IMR-90 (cell line): ENCODE data around the gene SBF2. TPM values are rescaled to one million over a fixed set of nuclear protein-coding genes. Genes with fewer than 3 reads are reported as not detected.

Experiments
- ATAC-seq: fragments of 200-7000 bp; cut with Tn5 transposase; 2 replicates; pipeline ENCODE4 v1.9.1; 2020; ENCODE audit warnings: low read depth, mild to moderate bottlenecking, moderate library complexity
- BruUV-seq: library from RNA; stranded (reverse); fragments of 400-500 nt; replicated peaks from 2 replicates; lab custom pipeline; 2021; lab: Mats Ljungman, UMichigan
- CTCF ChIA-PET: fragments of 300-600 bp; formaldehyde crosslinking; extraction: SDS; loops from one replicate; lab custom pipeline; 2021; ENCODE audit warnings: antibody characterized with exemption; lab: Yijun Ruan, JAX
- POLR2A ChIA-PET: fragments of 300-600 bp; sonication (Branson Sonifier 250); formaldehyde crosslinking; loops from one replicate; lab custom pipeline; 2022; ENCODE audit warnings: antibody characterized with exemption; ENCODE audit not compliant: unreplicated experiment; lab: Charles Lee
- DNase-seq: peaks from one replicate; pipeline ENCODE4 v3.0.0; 2013
- H2AFZ ChIP-seq: replicated peaks from 2 replicates; pipeline ENCODE3; 2013; ENCODE audit warnings: low read length, mild to moderate bottlenecking; ENCODE audit not compliant: poor library complexity
- H2AK5ac ChIP-seq: 2 replicates; pipeline ENCODE4 v1.6.1; 2013; ENCODE audit warnings: low read depth, low read length, inconsistent platforms
- H2AK9ac ChIP-seq: replicated peaks from 2 replicates; pipeline ENCODE3; 2013; ENCODE audit warnings: mild to moderate bottlenecking, low read depth, low read length, moderate library complexity; ENCODE audit not compliant: poor library complexity
- H2BK120ac ChIP-seq: 2 replicates; pipeline ENCODE4 v1.6.1; 2013; ENCODE audit warnings: low read depth, low read length, inconsistent platforms
- H2BK15ac ChIP-seq: 3 replicates; pipeline ENCODE4 v1.6.1; 2013; ENCODE audit warnings: low read depth, low read length, inconsistent platforms
- H2BK20ac ChIP-seq: 2 replicates; pipeline ENCODE4 v1.6.1; 2013; ENCODE audit warnings: low read depth, mild to moderate bottlenecking, inconsistent platforms, low read length, moderate library complexity
- H2BK5ac ChIP-seq: 2 replicates; pipeline ENCODE4 v1.6.1; 2013; ENCODE audit warnings: mild to moderate bottlenecking, low read depth, low read length, inconsistent platforms; ENCODE audit not compliant: poor library complexity, severe bottlenecking
- H3K14ac ChIP-seq: replicated peaks from 2 replicates; pipeline ENCODE4 v1.6.1; 2013; ENCODE audit warnings: low read depth, low read length, inconsistent platforms
- H3K18ac ChIP-seq: 2 replicates; pipeline ENCODE4 v1.6.1; 2013; ENCODE audit warnings: low read depth, low read length, control low read depth
- H3K23ac ChIP-seq: 2 replicates; pipeline ENCODE4 v1.6.1; 2013; ENCODE audit warnings: low read depth, low read length, inconsistent platforms
- H3K27ac ChIP-seq: 2 replicates; pipeline ENCODE4 v1.5.1; 2013; ENCODE audit warnings: mild to moderate bottlenecking, control low read depth, low read length; ENCODE audit not compliant: insufficient read depth
- H3K27me3 ChIP-seq: 2 replicates; pipeline ENCODE4 v1.6.1; 2013; ENCODE audit warnings: low read length; ENCODE audit not compliant: control insufficient read depth, insufficient read depth
- H3K36me3 ChIP-seq: 2 replicates; pipeline ENCODE4 v1.6.1; 2013; ENCODE audit warnings: low read length, mixed read lengths; ENCODE audit not compliant: control insufficient read depth, insufficient read depth
- H3K4ac ChIP-seq: 2 replicates; pipeline ENCODE4 v1.6.1; 2013; ENCODE audit warnings: low read depth, low read length, inconsistent platforms
- H3K4me1 ChIP-seq: 2 replicates; pipeline ENCODE4 v1.6.1; 2013; ENCODE audit warnings: low read length, mixed read lengths; ENCODE audit not compliant: control insufficient read depth, insufficient read depth
- H3K4me2 ChIP-seq: 2 replicates; pipeline ENCODE4 v1.6.1; 2013; ENCODE audit warnings: low read depth, mild to moderate bottlenecking, control low read depth, low read length, moderate library complexity
- H3K4me3 ChIP-seq: 2 replicates; pipeline ENCODE4 v1.5.1; 2013; ENCODE audit warnings: low read depth, mild to moderate bottlenecking, control low read depth, low read length, moderate library complexity; ENCODE audit not compliant: insufficient read depth
- H3K56ac ChIP-seq: 2 replicates; pipeline ENCODE4 v1.6.1; 2013; ENCODE audit warnings: low read length, inconsistent platforms; ENCODE audit not compliant: insufficient read depth; ENCODE audit errors: extremely low read depth
- H3K79me1 ChIP-seq, 2 experiments: 2 replicates each; pipeline ENCODE4 v1.6.1; 2013; ENCODE audit warnings: low read length in 2 of 2, inconsistent platforms in 1 of 2, low read depth in 1 of 2
- H3K9ac ChIP-seq: 2 replicates; pipeline ENCODE4 v1.6.1; 2013; ENCODE audit warnings: low read depth, low read length, control low read depth
- H3K9me1 ChIP-seq: 2 replicates; pipeline ENCODE4 v1.6.1; 2013; ENCODE audit warnings: low read length, inconsistent platforms; ENCODE audit not compliant: insufficient read depth
- H3K9me3 ChIP-seq: 2 replicates; pipeline ENCODE4 v1.6.1; 2013; ENCODE audit warnings: low read length; ENCODE audit not compliant: control insufficient read depth, insufficient read depth
- H4K20me1 ChIP-seq: 2 replicates; pipeline ENCODE4 v1.6.1; 2013; ENCODE audit warnings: low read length, inconsistent platforms; ENCODE audit not compliant: insufficient read depth
- H4K5ac ChIP-seq: 2 replicates; pipeline ENCODE4 v1.6.1; 2013; ENCODE audit warnings: mild to moderate bottlenecking, low read depth, low read length, control low read depth
- H4K8ac ChIP-seq, 2 experiments: 2 replicates each; pipeline ENCODE4 v1.6.1; 2013; ENCODE audit warnings: low read depth in 2 of 2, low read length in 2 of 2, control low read depth in 1 of 2, inconsistent platforms in 1 of 2
- H4K91ac ChIP-seq: 2 replicates; pipeline ENCODE4 v1.6.1; 2013; ENCODE audit warnings: low read depth, low read length, inconsistent platforms; ENCODE audit not compliant: insufficient read depth
- BHLHE40 ChIP-seq: fragments of 150-350 bp; IDR thresholded peaks from 2 replicates; pipeline ENCODE4 v1.6.1; 2016; ENCODE audit warnings: mild to moderate bottlenecking, low read depth, low read length
- CEBPB ChIP-seq: IDR thresholded peaks from 2 replicates; pipeline ENCODE4 v1.6.1; 2012; ENCODE audit warnings: low read depth, low read length, improper control_type of control experiment
- CHD1 ChIP-seq: IDR thresholded peaks from 2 replicates; pipeline ENCODE4 v1.6.1; 2012; ENCODE audit warnings: low read depth, low read length, improper control_type of control experiment
- FOS ChIP-seq: fragments of 150-350 bp; IDR thresholded peaks from 2 replicates; pipeline ENCODE4 v1.6.1; 2016; ENCODE audit warnings: low read depth, low read length
- MAFK ChIP-seq: IDR thresholded peaks from 2 replicates; pipeline ENCODE4 v1.6.1; 2012; ENCODE audit warnings: low read depth, low read length, improper control_type of control experiment
- MAZ ChIP-seq: IDR thresholded peaks from 2 replicates; pipeline ENCODE4 v1.6.1; 2012; ENCODE audit warnings: low read depth, mild to moderate bottlenecking, low read length, improper control_type of control experiment, moderate library complexity, borderline replicate concordance
- MXI1 ChIP-seq: IDR thresholded peaks from 2 replicates; pipeline ENCODE4 v1.6.1; 2012; ENCODE audit warnings: low read depth, mild to moderate bottlenecking, low read length, moderate library complexity, borderline replicate concordance
- NFE2L2 ChIP-seq: fragments of 150-350 bp; IDR thresholded peaks from 2 replicates; pipeline ENCODE4 v1.6.1; 2016; ENCODE audit warnings: low read depth, mild to moderate bottlenecking, low read length
- RAD21 ChIP-seq: IDR thresholded peaks from 2 replicates; pipeline ENCODE4 v1.6.1; 2012; ENCODE audit warnings: low read length, improper control_type of control experiment
- SMC3 ChIP-seq: fragments of 150-350 bp; IDR thresholded peaks from 2 replicates; pipeline ENCODE4 v1.6.1; 2016; ENCODE audit warnings: low read depth, mild to moderate bottlenecking, antibody characterized with exemption, low read length, moderate library complexity
- WGBS, 2 experiments: methylation state at CpG; one replicate each; pipeline versions ENCODE4 v1.1.5 to v1.1.7; 2013; ENCODE audit warnings: missing lambda C conversion rate in 2 of 2; ENCODE audit not compliant: insufficient read length in 1 of 2; ENCODE audit errors: extremely low coverage in 2 of 2; 5-methylcytosine and 5-hydroxymethylcytosine counted together
- dilution Hi-C: fragments of 300-500 bp; cut with HindIII; formaldehyde crosslinking; loops from one replicate; pipeline ENCODE4 v1.14.3; 2018; ENCODE audit warnings: low sequenced_read_pairs; ENCODE audit not compliant: unreplicated experiment
- in situ Hi-C: fragments of 300-500 bp; cut with MboI; formaldehyde crosslinking; loops from 3 replicates; pipeline ENCODE4 v1.14.3; 2019; ENCODE audit warnings: low sequenced_read_pairs, inconsistent platforms, mixed read lengths
- intact Hi-C: fragments of 100-400 bp; cut with micrococcal nuclease; formaldehyde crosslinking; loops from 2 replicates; pipeline ENCODE4 v1.10.0; 2022
- polyA plus RNA-seq, 3 experiments: library from polyadenylated mRNA; depleted of rRNA; stranded (reverse); fragments of >200 nt; gene quantifications; 2 replicates each; pipeline ENCODE4 v1.2.3, GENCODE V29; 2012; ENCODE audit warnings: low replicate concordance in 1 of 3
- total RNA-seq: library from RNA; depleted of rRNA; stranded (reverse); fragments of >200 nt; gene quantifications from 2 replicates; pipeline ENCODE4 v1.2.3, GENCODE V29; 2012
- TF ChIP-seq, protein P1 (sequence below): fragments of 150-350 bp; IDR thresholded peaks from 2 replicates; pipeline ENCODE4 v1.6.1; 2016; ENCODE audit warnings: low read depth, mild to moderate bottlenecking, low read length, moderate library complexity, borderline replicate concordance
- TF ChIP-seq, protein P2 (sequence below): fragments of 150-350 bp; IDR thresholded peaks from 2 replicates; pipeline ENCODE4 v1.6.1; 2017; ENCODE audit warnings: mild to moderate bottlenecking, antibody characterized with exemption, low read length, low read depth
- TF ChIP-seq, protein P3 (sequence below): conservative IDR thresholded peaks from 2 replicates; pipeline ENCODE4 v1.5.1; 2012; ENCODE audit warnings: mild to moderate bottlenecking, low read depth, low read length, improper control_type of control experiment

SBF2 gene
- total and polyA plus RNA-seq, 2 of the 4 experiments (the other 2 are of a cell fraction) = 23.8 to 51.8 TPM

DNA sequence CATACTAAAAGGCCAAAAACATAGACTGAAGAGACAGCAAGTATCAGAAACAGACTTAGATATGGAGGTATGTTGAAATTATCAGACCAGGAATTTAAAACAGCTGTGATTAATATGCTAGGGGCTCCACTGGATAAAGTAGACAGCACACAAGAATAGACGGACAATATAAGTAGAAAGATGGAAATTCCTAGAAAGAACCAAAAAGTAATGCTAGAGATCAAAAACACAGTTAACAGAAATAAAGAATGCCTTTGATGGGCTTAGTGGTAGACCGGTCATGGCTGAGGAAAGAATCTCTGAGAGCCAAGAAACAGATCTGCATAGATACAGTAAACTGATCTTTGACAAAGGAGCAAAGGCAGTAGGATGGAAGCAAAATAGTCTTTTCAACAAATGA, 380.0 kb downstream of the SBF2 start:
- H2BK5ac ChIP-seq = no peak overlapping the region
- ChIA-PET CTCF (no interaction called here), POLR2A (no interaction called here)
- H2AK5ac ChIP-seq = no peak overlapping the region
- H3K56ac ChIP-seq = no peak overlapping the region
- H3K4ac ChIP-seq = no peak overlapping the region
- H3K79me1 ChIP-seq = peaks cover 3 to 7% of the 10 kb centered on the region in 2 experiments; a peak in 1 of 4 replicates
- no peaks in the 10 kb centered on the region; the same call in 1 of the 2 replicates for H3K9me1 ChIP-seq
- peaks cover 2% of the 10 kb centered on the region for H3K4me1 ChIP-seq
- in situ Hi-C loops = no loop called here
- intact Hi-C loops = no loop called here
- H2BK120ac ChIP-seq = no peak overlapping the region; the same call in 1 of the 2 replicates
- no peak overlapping the region for H3K4me2 ChIP-seq
- H3K27me3 ChIP-seq = no peaks in the 10 kb centered on the region
- H3K23ac ChIP-seq = no peak overlapping the region
- ATAC-seq (no peak), DNase-seq (no peak)
- no peak overlapping the region for H2AFZ ChIP-seq
- no peaks in the 10 kb centered on the region for H3K36me3 ChIP-seq
- no peak overlapping the region; the same call in 1 of the 2 replicates for H4K5ac ChIP-seq
- H4K91ac ChIP-seq = no peak overlapping the region
- H2AK9ac ChIP-seq = no peak overlapping the region
- H3K14ac ChIP-seq = no peak overlapping the region
- H4K8ac ChIP-seq = no peak overlapping the region
- no TSS peak for BruUV-seq
- H3K27ac ChIP-seq = no peak overlapping the region
- H3K9me3 ChIP-seq = no peaks in the 10 kb centered on the region
- no peak overlapping the region; the same call in 1 of the 2 replicates for H3K18ac ChIP-seq
- dilution Hi-C loops = no loop called here
- no peak overlapping the region for H3K4me3 ChIP-seq
- H4K20me1 ChIP-seq = no peaks in the 10 kb centered on the region
- no peak overlapping the region for H3K9ac ChIP-seq
- WGBS, 2 experiments = no CpG with 5 or more reads among the region's 2 CpGs
- no peak overlapping the region for H2BK20ac ChIP-seq
- TF ChIP-seq MAZ = no peak
- TF ChIP-seq FOS = no peak
- TF ChIP-seq MXI1 = no peak
- TF ChIP-seq NFE2L2 = no peak
- no peak for TF ChIP-seq CEBPB
- no peak for TF ChIP-seq RAD21
- TF ChIP-seq, protein P1, sequence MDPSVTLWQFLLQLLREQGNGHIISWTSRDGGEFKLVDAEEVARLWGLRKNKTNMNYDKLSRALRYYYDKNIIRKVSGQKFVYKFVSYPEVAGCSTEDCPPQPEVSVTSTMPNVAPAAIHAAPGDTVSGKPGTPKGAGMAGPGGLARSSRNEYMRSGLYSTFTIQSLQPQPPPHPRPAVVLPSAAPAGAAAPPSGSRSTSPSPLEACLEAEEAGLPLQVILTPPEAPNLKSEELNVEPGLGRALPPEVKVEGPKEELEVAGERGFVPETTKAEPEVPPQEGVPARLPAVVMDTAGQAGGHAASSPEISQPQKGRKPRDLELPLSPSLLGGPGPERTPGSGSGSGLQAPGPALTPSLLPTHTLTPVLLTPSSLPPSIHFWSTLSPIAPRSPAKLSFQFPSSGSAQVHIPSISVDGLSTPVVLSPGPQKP = no peak
- no peak for TF ChIP-seq SMC3
- no peak for TF ChIP-seq CHD1
- TF ChIP-seq, protein P2, sequence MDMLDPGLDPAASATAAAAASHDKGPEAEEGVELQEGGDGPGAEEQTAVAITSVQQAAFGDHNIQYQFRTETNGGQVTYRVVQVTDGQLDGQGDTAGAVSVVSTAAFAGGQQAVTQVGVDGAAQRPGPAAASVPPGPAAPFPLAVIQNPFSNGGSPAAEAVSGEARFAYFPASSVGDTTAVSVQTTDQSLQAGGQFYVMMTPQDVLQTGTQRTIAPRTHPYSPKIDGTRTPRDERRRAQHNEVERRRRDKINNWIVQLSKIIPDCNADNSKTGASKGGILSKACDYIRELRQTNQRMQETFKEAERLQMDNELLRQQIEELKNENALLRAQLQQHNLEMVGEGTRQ = no peak
- TF ChIP-seq BHLHE40 = no peak
- TF ChIP-seq MAFK = no peak
- TF ChIP-seq, protein P3, sequence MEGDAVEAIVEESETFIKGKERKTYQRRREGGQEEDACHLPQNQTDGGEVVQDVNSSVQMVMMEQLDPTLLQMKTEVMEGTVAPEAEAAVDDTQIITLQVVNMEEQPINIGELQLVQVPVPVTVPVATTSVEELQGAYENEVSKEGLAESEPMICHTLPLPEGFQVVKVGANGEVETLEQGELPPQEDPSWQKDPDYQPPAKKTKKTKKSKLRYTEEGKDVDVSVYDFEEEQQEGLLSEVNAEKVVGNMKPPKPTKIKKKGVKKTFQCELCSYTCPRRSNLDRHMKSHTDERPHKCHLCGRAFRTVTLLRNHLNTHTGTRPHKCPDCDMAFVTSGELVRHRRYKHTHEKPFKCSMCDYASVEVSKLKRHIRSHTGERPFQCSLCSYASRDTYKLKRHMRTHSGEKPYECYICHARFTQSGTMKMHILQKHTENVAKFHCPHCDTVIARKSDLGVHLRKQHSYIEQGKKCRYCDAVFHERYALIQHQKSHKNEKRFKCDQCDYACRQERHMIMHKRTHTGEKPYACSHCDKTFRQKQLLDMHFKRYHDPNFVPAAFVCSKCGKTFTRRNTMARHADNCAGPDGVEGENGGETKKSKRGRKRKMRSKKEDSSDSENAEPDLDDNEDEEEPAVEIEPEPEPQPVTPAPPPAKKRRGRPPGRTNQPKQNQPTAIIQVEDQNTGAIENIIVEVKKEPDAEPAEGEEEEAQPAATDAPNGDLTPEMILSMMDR = no peak
- no peak overlapping the region for H2BK15ac ChIP-seq
